Transverse colon (tissue), 4 donors: ENCODE measurements around the gene PLCD4.

Source experiments
- POLR2AphosphoS5 ChIP-seq, 3 donors: sonication (generic); formaldehyde crosslinking; IDR thresholded peaks; one replicate each; pipeline ENCODE4 v1.6.1; 2016; ENCODE audit warnings: antibody characterized with exemption in 3 of 3
- TF ChIP-seq, protein P1 (sequence below), 5 experiments: fragments of 200-600 bp in 3 of 5; fragments of 450-650 bp in 2 of 5; sonication (generic) in 3 of 5; IDR thresholded peaks; 1 replicate in 2 of 5; 2 replicates in 3 of 5; pipeline ENCODE4 v1.5.1; 2016 to 2017; ENCODE audit warnings: antibody characterized with exemption in 5 of 5, inconsistent platforms in 3 of 5, mild to moderate bottlenecking in 2 of 5, moderate library complexity in 1 of 5

DNA sequence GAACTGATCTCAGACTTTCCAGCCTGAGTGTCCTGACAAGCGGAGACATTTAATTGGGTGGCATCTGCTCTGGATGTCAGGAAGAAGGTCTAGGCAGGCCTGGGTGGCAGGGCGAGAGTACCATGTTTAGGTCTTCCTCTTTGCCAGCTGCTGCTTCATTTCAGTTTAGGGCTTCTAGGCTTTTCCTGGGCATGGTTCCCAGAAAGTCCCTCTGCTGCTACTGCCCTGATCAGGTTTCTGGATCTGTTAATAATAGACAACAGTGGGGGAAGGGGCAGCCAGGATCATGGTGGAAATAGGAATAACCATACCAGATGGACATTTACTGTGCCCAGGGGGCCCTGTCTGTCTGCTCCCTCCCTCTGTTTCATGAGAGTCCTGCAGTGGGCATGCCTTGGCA is 2.3 kb upstream of the PLCD4 start:
- TF ChIP-seq, protein P1, sequence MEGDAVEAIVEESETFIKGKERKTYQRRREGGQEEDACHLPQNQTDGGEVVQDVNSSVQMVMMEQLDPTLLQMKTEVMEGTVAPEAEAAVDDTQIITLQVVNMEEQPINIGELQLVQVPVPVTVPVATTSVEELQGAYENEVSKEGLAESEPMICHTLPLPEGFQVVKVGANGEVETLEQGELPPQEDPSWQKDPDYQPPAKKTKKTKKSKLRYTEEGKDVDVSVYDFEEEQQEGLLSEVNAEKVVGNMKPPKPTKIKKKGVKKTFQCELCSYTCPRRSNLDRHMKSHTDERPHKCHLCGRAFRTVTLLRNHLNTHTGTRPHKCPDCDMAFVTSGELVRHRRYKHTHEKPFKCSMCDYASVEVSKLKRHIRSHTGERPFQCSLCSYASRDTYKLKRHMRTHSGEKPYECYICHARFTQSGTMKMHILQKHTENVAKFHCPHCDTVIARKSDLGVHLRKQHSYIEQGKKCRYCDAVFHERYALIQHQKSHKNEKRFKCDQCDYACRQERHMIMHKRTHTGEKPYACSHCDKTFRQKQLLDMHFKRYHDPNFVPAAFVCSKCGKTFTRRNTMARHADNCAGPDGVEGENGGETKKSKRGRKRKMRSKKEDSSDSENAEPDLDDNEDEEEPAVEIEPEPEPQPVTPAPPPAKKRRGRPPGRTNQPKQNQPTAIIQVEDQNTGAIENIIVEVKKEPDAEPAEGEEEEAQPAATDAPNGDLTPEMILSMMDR (IDR thresholded peaks at IDR 0.05): no peak
- no peak for TF ChIP-seq POLR2AphosphoS5 (IDR thresholded peaks at IDR 0.05)
